GM12878 (cell line): ENCODE measurements around the gene DLG2. TPM values are rescaled to one million over a fixed set of nuclear protein-coding genes. Genes with fewer than 3 reads are reported as not detected.

ENCODE experiments used
- ATAC-seq: fragments of 200-7000 bp; cut with Tn5 transposase; 3 replicates; pipeline ENCODE4 v1.9.1; 2020; ENCODE audit warnings: mild to moderate bottlenecking, moderate library complexity
- BruUV-seq: library from RNA; stranded (reverse); fragments of 400-500 nt; replicated peaks from 2 replicates; lab custom pipeline; 2021; lab: Mats Ljungman, UMichigan
- CTCF ChIA-PET: fragments of 300-600 bp; sonication (Branson Sonifier 250); formaldehyde crosslinking; extraction: SDS; loops from one replicate; lab custom pipeline; 2021; ENCODE audit warnings: inconsistent platforms; lab: Yijun Ruan, JAX
- POLR2A ChIA-PET: fragments of 350-600 bp; formaldehyde crosslinking; extraction: SDS; loops from one replicate; lab custom pipeline; 2021; ENCODE audit warnings: inconsistent platforms; lab: Charles Lee
- RAD21 ChIA-PET: fragments of 300-600 bp; sonication (Branson Sonifier 250); formaldehyde crosslinking; loops from one replicate; lab custom pipeline; 2023; ENCODE audit warnings: antibody characterized with exemption; ENCODE audit not compliant: unreplicated experiment; lab: Charles Lee
- SMC1A ChIA-PET: fragments of 300-600 bp; sonication (Branson Sonifier 250); formaldehyde crosslinking; loops from one replicate; lab custom pipeline; 2023; ENCODE audit not compliant: unreplicated experiment, uncharacterized antibody; lab: Charles Lee
- DNase-seq: peaks from one replicate; pipeline ENCODE4 v3.0.0-alpha.2; 2011; ENCODE audit warnings: low read depth, low spot score
- FAIRE-seq: peaks from 3 replicates; lab custom pipeline; 2011; peaks lifted over from hg19 to GRCh38; lab: Jason Lieb, UNC
- H2AFZ ChIP-seq: 2 replicates; pipeline ENCODE4 v1.6.0; 2011; ENCODE audit warnings: low read depth, low read length, control low read depth; ENCODE audit not compliant: control insufficient read depth
- H3K27ac ChIP-seq: 2 replicates; pipeline ENCODE4 v1.5.1; 2011; ENCODE audit warnings: control low read depth; ENCODE audit not compliant: control insufficient read depth, insufficient read depth
- H3K27me3 ChIP-seq, 2 experiments: replicated peaks in 1 of 2; 2 replicates each; pipeline versions ENCODE4 v1.6.0 to v1.6.1; 2011; ENCODE audit warnings: low read length in 1 of 2; ENCODE audit not compliant: control insufficient read depth in 2 of 2, insufficient read depth in 2 of 2
- H3K36me3 ChIP-seq, 2 experiments: 2 replicates each; pipeline ENCODE4 v1.5.1; 2011; ENCODE audit warnings: low read length in 1 of 2; ENCODE audit not compliant: control insufficient read depth in 2 of 2, insufficient read depth in 2 of 2
- H3K4me1 ChIP-seq: 2 replicates; pipeline ENCODE4 v1.6.1; 2011; ENCODE audit warnings: mild to moderate bottlenecking, low read length, moderate library complexity, mixed read lengths; ENCODE audit not compliant: control insufficient read depth, insufficient read depth
- H3K4me2 ChIP-seq: 2 replicates; pipeline ENCODE4 v1.6.0; 2011; ENCODE audit warnings: control low read depth; ENCODE audit not compliant: control insufficient read depth, insufficient read depth
- H3K4me3 ChIP-seq: fragments of 200-600 bp; sonication (generic); 2 replicates; pipeline ENCODE4 v1.5.1; 2016
- H3K79me2 ChIP-seq: 2 replicates; pipeline ENCODE4 v1.6.0; 2011; ENCODE audit warnings: low read length; ENCODE audit not compliant: control insufficient read depth, insufficient read depth
- H3K9ac ChIP-seq: 2 replicates; pipeline ENCODE4 v1.8.0; 2011; ENCODE audit warnings: low read length, control low read depth, mixed read lengths; ENCODE audit not compliant: control insufficient read depth, insufficient read depth
- H3K9me3 ChIP-seq: replicated peaks from 3 replicates; pipeline ENCODE4 v1.5.1; 2011; ENCODE audit warnings: mild to moderate bottlenecking, low read length; ENCODE audit not compliant: control insufficient read depth, insufficient read depth
- H4K20me1 ChIP-seq: 2 replicates; pipeline ENCODE4 v1.6.0; 2011; ENCODE audit not compliant: control insufficient read depth, insufficient read depth
- EGR1 ChIP-seq, 2 experiments: IDR thresholded peaks; 1 replicate in 1 of 2; 2 replicates in 1 of 2; pipeline ENCODE4 v1.6.1; 2011 to 2012; ENCODE audit warnings: low read depth in 2 of 2, low read length in 2 of 2, borderline replicate concordance in 1 of 2, mild to moderate bottlenecking in 1 of 2, moderate library complexity in 1 of 2
- FOXM1 ChIP-seq: IDR thresholded peaks from 2 replicates; pipeline ENCODE4 v1.6.1; 2012; ENCODE audit warnings: low read depth, mild to moderate bottlenecking, inconsistent platforms, low read length, moderate library complexity
- NFIC ChIP-seq: IDR thresholded peaks from 2 replicates; pipeline ENCODE4 v1.6.1; 2012; ENCODE audit warnings: low read depth, mild to moderate bottlenecking, inconsistent platforms, low read length, moderate library complexity
- NR2C1 ChIP-seq: fragments of 450-650 bp; IDR thresholded peaks from 2 replicates; pipeline ENCODE4 v1.6.1; 2017; ENCODE audit warnings: antibody characterized with exemption, mild to moderate bottlenecking, moderate library complexity
- POLR2A ChIP-seq: IDR thresholded peaks from 2 replicates; pipeline ENCODE4 v1.6.1; 2011; ENCODE audit warnings: low read depth, mild to moderate bottlenecking, low read length
- POLR2AphosphoS5 ChIP-seq: IDR thresholded peaks from 2 replicates; pipeline ENCODE4 v1.6.1; 2011; ENCODE audit warnings: mild to moderate bottlenecking, low read length, inconsistent platforms
- RB1 ChIP-seq: fragments of 450-650 bp; formaldehyde crosslinking; IDR thresholded peaks from 2 replicates; pipeline ENCODE4 v1.6.1; 2017; ENCODE audit warnings: mild to moderate bottlenecking, borderline replicate concordance
- YBX1 ChIP-seq: fragments of 450-650 bp; IDR thresholded peaks from 2 replicates; pipeline ENCODE4 v1.6.1; 2016; ENCODE audit warnings: antibody characterized with exemption
- ZBED1 ChIP-seq: IDR thresholded peaks from 2 replicates; pipeline ENCODE4 v1.6.1; 2016; ENCODE audit warnings: borderline replicate concordance
- ZNF274 ChIP-seq: IDR thresholded peaks from one replicate; pipeline ENCODE4 v1.8.0; 2011; ENCODE audit not compliant: insufficient read length, insufficient read depth
- WGBS: methylation state at CpG from one replicate; pipeline ENCODE4 v1.1.6; 2016; ENCODE audit warnings: low lambda C conversion rate; ENCODE audit not compliant: insufficient replicate concordance, insufficient coverage; ENCODE audit errors: missing lambda C conversion rate; 5-methylcytosine and 5-hydroxymethylcytosine counted together
- in situ Hi-C: fragments of 300-500 bp; cut with MboI; formaldehyde crosslinking; loops from 9 replicates; pipeline ENCODE4 v1.14.3; 2018; ENCODE audit warnings: mixed read lengths
- intact Hi-C: fragments of 100-400 bp; cut with micrococcal nuclease; formaldehyde crosslinking; loops from one replicate; pipeline ENCODE4 v1.14.2; 2022; ENCODE audit not compliant: unreplicated experiment
- polyA plus RNA-seq, 11 experiments: library from polyadenylated mRNA; depleted of rRNA in 4 of 11; unstranded in 6 of 11; stranded (reverse) in 5 of 11; fragments of >200 nt; fragmentation: Nextera tagmentation in 4 of 11; fragmentation: Illumina TruSeq in 1 of 11; extraction: Ambion mirVana in 4 of 11; extraction: Trizol in 1 of 11; gene quantifications; 1 replicate in 1 of 11; 2 replicates in 10 of 11; pipeline versions ENCODE4 v1.2.1 to v1.2.3, GENCODE V29; 2011 to 2016; ENCODE audit warnings: inconsistent platforms in 2 of 11, missing spikeins in 2 of 11, low read depth in 1 of 11
- total RNA-seq, 4 experiments: library from RNA; depleted of rRNA in 3 of 4; stranded (reverse); fragments of >200 nt in 3 of 4; fragmentation: Illumina TruSeq in 1 of 4; extraction: Trizol in 1 of 4; gene quantifications; 2 replicates each; pipeline versions ENCODE4 v1.2.1 to v1.2.3, GENCODE V29; 2013 to 2021
- TF ChIP-seq, protein P1 (sequence below): IDR thresholded peaks from 2 replicates; pipeline ENCODE4 v1.6.1; 2012; ENCODE audit warnings: mild to moderate bottlenecking, low read depth, low read length
- TF ChIP-seq, protein P2 (sequence below): fragments of 450-650 bp; conservative IDR thresholded peaks from 2 replicates; pipeline ENCODE4 v1.6.1; 2017; ENCODE audit warnings: mild to moderate bottlenecking, moderate library complexity
- TF ChIP-seq, protein P3 (sequence below): IDR thresholded peaks from 2 replicates; pipeline ENCODE4 v1.6.1; 2012; ENCODE audit warnings: low read depth, low read length, improper control_type of control experiment
- TF ChIP-seq, protein P4 (sequence below): IDR thresholded peaks from 2 replicates; pipeline ENCODE4 v1.6.1; 2012; ENCODE audit warnings: low read depth, low read length, improper control_type of control experiment

DLG2 gene
- total and polyA plus RNA-seq, 10 of the 15 experiments (the other 5 are each of a cell fraction or from before 2014, with no cell fraction given) = 0.09 to 0.98 (median 0.35) TPM

DNA sequence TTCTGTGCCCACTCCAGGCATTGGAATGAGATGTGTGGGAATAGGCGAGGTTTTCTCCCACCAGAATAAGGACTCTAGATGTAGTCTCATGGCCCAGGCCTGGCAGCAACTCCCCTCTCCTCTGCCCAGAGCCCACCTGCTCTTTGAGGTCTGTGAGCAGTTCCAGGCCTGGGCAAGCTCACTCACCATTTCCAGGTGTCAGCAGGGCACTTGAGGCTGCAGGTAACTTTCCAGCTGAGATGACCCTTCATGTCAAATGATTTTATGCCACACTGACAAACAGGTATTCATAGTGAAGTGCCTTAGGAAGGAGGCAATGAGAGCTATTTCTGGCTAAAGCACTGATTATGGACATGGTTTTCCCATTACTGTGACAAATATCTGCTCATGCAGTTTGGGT is 2217.7 kb downstream of the DLG2 start:
- FAIRE-seq = no peak
- BruUV-seq = no TSS peak
- no peaks in the 10 kb centered on the region for H4K20me1 ChIP-seq
- CTCF ChIA-PET = interaction anchor here (1.0 to 1.2 kb wide), 2 partner anchors 15 to 633 kb away, joined by 3 read pairs; no protein-coding TSS in a partner anchor
- RAD21 ChIA-PET = no interaction called here
- no peak for DNase-seq
- H3K9ac ChIP-seq = no peak overlapping the region
- ATAC-seq = no peak
- H3K27ac ChIP-seq = no peak overlapping the region
- intact Hi-C loops (no loop called here), in situ Hi-C loops (no loop called here)
- 0% methylated on average over 1 of the region's 1 CpG for WGBS
- no peaks in the 10 kb centered on the region; a peak in 1 of 4 replicates for H3K27me3 ChIP-seq
- H3K79me2 ChIP-seq = no peaks in the 10 kb centered on the region
- H3K9me3 ChIP-seq = no peaks in the 10 kb centered on the region
- POLR2A ChIA-PET = no interaction called here
- no peaks in the 10 kb centered on the region for H3K4me1 ChIP-seq
- SMC1A ChIA-PET = no interaction called here
- no peak overlapping the region for H3K4me2 ChIP-seq
- TF ChIP-seq RB1 (no peak), POLR2A (no peak), NFIC (no peak), FOXM1 (no peak), EGR1 (IDR thresholded peaks at IDR 0.05; ENCODE audit: borderline replicate concordance in 1 of 2, low read depth in 2 of 2, low read length in 2 of 2) (no peak), ZBED1 (no peak), NR2C1 (no peak), YBX1 (no peak), ZNF274 (no peak), POLR2AphosphoS5 (no peak)
- TF ChIP-seq, protein P1, sequence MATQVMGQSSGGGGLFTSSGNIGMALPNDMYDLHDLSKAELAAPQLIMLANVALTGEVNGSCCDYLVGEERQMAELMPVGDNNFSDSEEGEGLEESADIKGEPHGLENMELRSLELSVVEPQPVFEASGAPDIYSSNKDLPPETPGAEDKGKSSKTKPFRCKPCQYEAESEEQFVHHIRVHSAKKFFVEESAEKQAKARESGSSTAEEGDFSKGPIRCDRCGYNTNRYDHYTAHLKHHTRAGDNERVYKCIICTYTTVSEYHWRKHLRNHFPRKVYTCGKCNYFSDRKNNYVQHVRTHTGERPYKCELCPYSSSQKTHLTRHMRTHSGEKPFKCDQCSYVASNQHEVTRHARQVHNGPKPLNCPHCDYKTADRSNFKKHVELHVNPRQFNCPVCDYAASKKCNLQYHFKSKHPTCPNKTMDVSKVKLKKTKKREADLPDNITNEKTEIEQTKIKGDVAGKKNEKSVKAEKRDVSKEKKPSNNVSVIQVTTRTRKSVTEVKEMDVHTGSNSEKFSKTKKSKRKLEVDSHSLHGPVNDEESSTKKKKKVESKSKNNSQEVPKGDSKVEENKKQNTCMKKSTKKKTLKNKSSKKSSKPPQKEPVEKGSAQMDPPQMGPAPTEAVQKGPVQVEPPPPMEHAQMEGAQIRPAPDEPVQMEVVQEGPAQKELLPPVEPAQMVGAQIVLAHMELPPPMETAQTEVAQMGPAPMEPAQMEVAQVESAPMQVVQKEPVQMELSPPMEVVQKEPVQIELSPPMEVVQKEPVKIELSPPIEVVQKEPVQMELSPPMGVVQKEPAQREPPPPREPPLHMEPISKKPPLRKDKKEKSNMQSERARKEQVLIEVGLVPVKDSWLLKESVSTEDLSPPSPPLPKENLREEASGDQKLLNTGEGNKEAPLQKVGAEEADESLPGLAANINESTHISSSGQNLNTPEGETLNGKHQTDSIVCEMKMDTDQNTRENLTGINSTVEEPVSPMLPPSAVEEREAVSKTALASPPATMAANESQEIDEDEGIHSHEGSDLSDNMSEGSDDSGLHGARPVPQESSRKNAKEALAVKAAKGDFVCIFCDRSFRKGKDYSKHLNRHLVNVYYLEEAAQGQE = no peak
- TF ChIP-seq, protein P2, sequence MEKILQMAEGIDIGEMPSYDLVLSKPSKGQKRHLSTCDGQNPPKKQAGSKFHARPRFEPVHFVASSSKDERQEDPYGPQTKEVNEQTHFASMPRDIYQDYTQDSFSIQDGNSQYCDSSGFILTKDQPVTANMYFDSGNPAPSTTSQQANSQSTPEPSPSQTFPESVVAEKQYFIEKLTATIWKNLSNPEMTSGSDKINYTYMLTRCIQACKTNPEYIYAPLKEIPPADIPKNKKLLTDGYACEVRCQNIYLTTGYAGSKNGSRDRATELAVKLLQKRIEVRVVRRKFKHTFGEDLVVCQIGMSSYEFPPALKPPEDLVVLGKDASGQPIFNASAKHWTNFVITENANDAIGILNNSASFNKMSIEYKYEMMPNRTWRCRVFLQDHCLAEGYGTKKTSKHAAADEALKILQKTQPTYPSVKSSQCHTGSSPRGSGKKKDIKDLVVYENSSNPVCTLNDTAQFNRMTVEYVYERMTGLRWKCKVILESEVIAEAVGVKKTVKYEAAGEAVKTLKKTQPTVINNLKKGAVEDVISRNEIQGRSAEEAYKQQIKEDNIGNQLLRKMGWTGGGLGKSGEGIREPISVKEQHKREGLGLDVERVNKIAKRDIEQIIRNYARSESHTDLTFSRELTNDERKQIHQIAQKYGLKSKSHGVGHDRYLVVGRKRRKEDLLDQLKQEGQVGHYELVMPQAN = no peak
- TF ChIP-seq, protein P3, sequence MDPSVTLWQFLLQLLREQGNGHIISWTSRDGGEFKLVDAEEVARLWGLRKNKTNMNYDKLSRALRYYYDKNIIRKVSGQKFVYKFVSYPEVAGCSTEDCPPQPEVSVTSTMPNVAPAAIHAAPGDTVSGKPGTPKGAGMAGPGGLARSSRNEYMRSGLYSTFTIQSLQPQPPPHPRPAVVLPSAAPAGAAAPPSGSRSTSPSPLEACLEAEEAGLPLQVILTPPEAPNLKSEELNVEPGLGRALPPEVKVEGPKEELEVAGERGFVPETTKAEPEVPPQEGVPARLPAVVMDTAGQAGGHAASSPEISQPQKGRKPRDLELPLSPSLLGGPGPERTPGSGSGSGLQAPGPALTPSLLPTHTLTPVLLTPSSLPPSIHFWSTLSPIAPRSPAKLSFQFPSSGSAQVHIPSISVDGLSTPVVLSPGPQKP = no peak
- TF ChIP-seq, protein P4, sequence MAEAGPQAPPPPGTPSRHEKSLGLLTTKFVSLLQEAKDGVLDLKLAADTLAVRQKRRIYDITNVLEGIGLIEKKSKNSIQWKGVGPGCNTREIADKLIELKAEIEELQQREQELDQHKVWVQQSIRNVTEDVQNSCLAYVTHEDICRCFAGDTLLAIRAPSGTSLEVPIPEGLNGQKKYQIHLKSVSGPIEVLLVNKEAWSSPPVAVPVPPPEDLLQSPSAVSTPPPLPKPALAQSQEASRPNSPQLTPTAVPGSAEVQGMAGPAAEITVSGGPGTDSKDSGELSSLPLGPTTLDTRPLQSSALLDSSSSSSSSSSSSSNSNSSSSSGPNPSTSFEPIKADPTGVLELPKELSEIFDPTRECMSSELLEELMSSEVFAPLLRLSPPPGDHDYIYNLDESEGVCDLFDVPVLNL = no peak
- no peak overlapping the region for H2AFZ ChIP-seq
- H3K4me3 ChIP-seq = no peak overlapping the region
- no peaks in the 10 kb centered on the region for H3K36me3 ChIP-seq
